Panc1 (cell line): ENCODE data around the gene TBX18. TPM values are rescaled to one million over a fixed set of nuclear protein-coding genes. Genes with fewer than 3 reads are reported as not detected.

Source experiments
- ATAC-seq: fragments of 200-7000 bp; cut with Tn5 transposase; 2 replicates; pipeline ENCODE4 v1.9.1; 2020; ENCODE audit warnings: mild to moderate bottlenecking, moderate library complexity
- BruUV-seq: library from RNA; stranded (reverse); fragments of 400-500 nt; replicated peaks from 2 replicates; lab custom pipeline; 2021; lab: Mats Ljungman, UMichigan
- CTCF ChIA-PET: fragments of 300-600 bp; sonication (Branson Sonifier 250); formaldehyde crosslinking; loops from one replicate; lab custom pipeline; 2022; ENCODE audit warnings: antibody characterized with exemption; lab: Charles Lee
- POLR2A ChIA-PET: fragments of 300-600 bp; sonication (Branson Sonifier 250); formaldehyde crosslinking; loops from one replicate; lab custom pipeline; 2022; ENCODE audit warnings: antibody characterized with exemption; lab: Charles Lee
- DNase-seq: peaks from one replicate; pipeline ENCODE4 v3.0.0-alpha.2; 2010; ENCODE audit warnings: low read depth, low spot score
- H3K27ac ChIP-seq: 2 replicates; pipeline ENCODE4 v1.5.1; 2011; ENCODE audit warnings: mild to moderate bottlenecking, low read length, inconsistent platforms
- H3K27me3 ChIP-seq: fragments of 200-500 bp; sonication (Bioruptor generic); 2 replicates; pipeline ENCODE4 v1.6.0; 2014; ENCODE audit warnings: low read length, inconsistent platforms; ENCODE audit not compliant: control insufficient read depth, insufficient read depth
- H3K36me3 ChIP-seq: fragments of 200-500 bp; sonication (Bioruptor generic); 2 replicates; pipeline ENCODE4 v1.5.1; 2014; ENCODE audit warnings: inconsistent platforms, mild to moderate bottlenecking, low read length, moderate library complexity; ENCODE audit not compliant: control insufficient read depth, insufficient read depth
- H3K4me1 ChIP-seq: 2 replicates; pipeline ENCODE4 v1.5.1; 2011; ENCODE audit warnings: inconsistent platforms, mild to moderate bottlenecking, low read length, moderate library complexity; ENCODE audit not compliant: control insufficient read depth, insufficient read depth
- H3K4me3 ChIP-seq, 2 experiments: 2 replicates each; pipeline ENCODE4 v1.5.1; 2011 to 2012; ENCODE audit warnings: low read depth in 2 of 2, low read length in 2 of 2, mild to moderate bottlenecking in 2 of 2, inconsistent platforms in 1 of 2, moderate library complexity in 1 of 2
- H3K9me3 ChIP-seq: fragments of 200-500 bp; sonication (Bioruptor generic); 2 replicates; pipeline ENCODE4 v1.5.1; 2014; ENCODE audit warnings: low read depth, mild to moderate bottlenecking, inconsistent platforms, low read length, moderate library complexity; ENCODE audit not compliant: control insufficient read depth, insufficient read depth
- CTCF ChIP-seq: fragments of 450-650 bp; IDR thresholded peaks from 2 replicates; pipeline ENCODE4 v1.5.1; 2017; ENCODE audit warnings: mild to moderate bottlenecking
- POLR2AphosphoS5 ChIP-seq: IDR thresholded peaks from 2 replicates; pipeline ENCODE4 v1.6.1; 2012; ENCODE audit warnings: mild to moderate bottlenecking, low read depth, low read length, moderate library complexity
- REST ChIP-seq, 2 experiments: IDR thresholded peaks; 2 replicates each; pipeline ENCODE4 v1.6.1; 2011 to 2012; ENCODE audit warnings: low read depth in 2 of 2, control low read depth in 1 of 2, low read length in 1 of 2, mild to moderate bottlenecking in 1 of 2, moderate library complexity in 1 of 2; ENCODE audit not compliant: insufficient read depth in 1 of 2
- SIN3A ChIP-seq: IDR thresholded peaks from 2 replicates; pipeline ENCODE4 v1.6.1; 2012; ENCODE audit warnings: low read depth, mild to moderate bottlenecking, low read length, moderate library complexity, borderline replicate concordance; ENCODE audit not compliant: insufficient read depth
- TCF7L2 ChIP-seq: IDR thresholded peaks from 2 replicates; pipeline ENCODE4 v1.6.1; 2011; ENCODE audit warnings: mild to moderate bottlenecking, low read depth, low read length, inconsistent platforms
- in situ Hi-C: cut with HindIII; loops from 2 replicates; pipeline ENCODE4 v1.10.0; 2016; ENCODE audit warnings: low sequenced_read_pairs, low pct_unique_long_range_greater_than_20kb
- intact Hi-C: fragments of 100-400 bp; cut with micrococcal nuclease; formaldehyde crosslinking; loops from one replicate; pipeline ENCODE4 v1.10.0; 2022; ENCODE audit not compliant: unreplicated experiment
- total RNA-seq: library from RNA; stranded (reverse); gene quantifications from one replicate; pipeline ENCODE4 v1.2.1, GENCODE V29; 2021; ENCODE audit not compliant: unreplicated experiment

The TBX18 gene
- total RNA-seq, 1 experiment from 2014 or later, result 10.1 TPM

DNA sequence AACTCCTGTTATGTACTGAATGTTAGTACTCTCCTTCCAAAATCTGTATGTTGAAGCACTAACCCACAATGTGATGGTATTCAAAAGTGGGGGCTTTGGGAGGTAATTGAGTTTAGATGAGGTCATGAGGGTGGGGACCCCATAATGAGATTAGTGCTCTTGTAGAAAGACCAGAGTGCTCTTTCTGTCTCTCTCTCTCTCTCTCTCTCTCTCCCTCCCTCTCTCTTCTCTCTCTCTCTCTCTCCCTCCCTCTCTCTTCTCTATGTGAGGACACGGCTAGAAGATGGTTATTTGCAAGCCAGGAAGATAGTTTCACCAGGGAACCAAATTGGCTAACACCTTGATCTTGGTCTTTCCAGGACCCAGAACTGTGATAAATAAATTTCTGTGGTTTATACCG lies 107.4 kb downstream of the TBX18 start:
- ATAC-seq, result no peak
- in situ Hi-C loops, result no loop called here
- H3K4me1 ChIP-seq, result no peaks in the 10 kb centered on the region
- DNase-seq, result no peak
- no peaks in the 10 kb centered on the region for H3K36me3 ChIP-seq
- TF ChIP-seq CTCF, result no peak
- ChIA-PET POLR2A (no interaction called here), CTCF (no interaction called here)
- intact Hi-C loops, result no loop called here
- H3K27me3 ChIP-seq, result no peaks in the 10 kb centered on the region
- no TSS peak for BruUV-seq
- H3K4me3 ChIP-seq, result no peak overlapping the region
- no peak overlapping the region for H3K27ac ChIP-seq
- no peaks in the 10 kb centered on the region for H3K9me3 ChIP-seq

DNA sequence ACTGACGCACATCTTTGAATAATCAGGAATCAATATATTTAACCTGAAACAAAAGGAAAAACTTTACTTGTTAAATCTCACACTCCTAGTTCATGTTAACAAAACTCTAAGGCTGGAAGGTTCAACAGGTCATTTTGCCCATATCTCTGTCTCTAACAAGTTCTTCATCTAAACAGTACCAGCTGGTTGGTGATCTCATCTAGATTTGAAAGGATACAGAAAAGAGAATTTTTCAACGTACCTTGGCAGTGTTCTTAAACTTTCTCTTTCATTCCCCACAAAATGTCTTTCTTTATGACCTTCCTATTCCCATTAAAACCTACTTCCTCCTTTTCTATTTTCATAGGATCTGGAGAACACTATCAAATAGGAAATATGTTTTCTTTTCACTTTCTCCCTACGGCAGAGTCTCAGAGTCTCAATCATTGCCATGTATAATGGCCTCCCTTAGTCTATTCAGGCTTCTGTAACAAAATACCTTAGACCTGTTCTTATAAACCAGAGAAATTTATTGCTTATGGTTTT lies 111.3 kb downstream of the TBX18 start:
- POLR2A ChIA-PET, result no interaction called here
- no peaks in the 10 kb centered on the region for H3K9me3 ChIP-seq
- ATAC-seq (no peak), DNase-seq (no peak)
- in situ Hi-C loops, result no loop called here
- no peak overlapping the region for H3K27ac ChIP-seq
- BruUV-seq, result no TSS peak
- no peaks in the 10 kb centered on the region for H3K27me3 ChIP-seq
- H3K4me1 ChIP-seq, result no peaks in the 10 kb centered on the region
- intact Hi-C loops, result no loop called here
- TF ChIP-seq REST (IDR thresholded peaks at IDR 0.05; ENCODE audit: insufficient read depth in 1 of 2, low read depth in 2 of 2, low read length in 1 of 2), result no peak
- TF ChIP-seq SIN3A, result no peak
- TF ChIP-seq POLR2AphosphoS5, result no peak
- no peak for TF ChIP-seq TCF7L2
- no peak for TF ChIP-seq CTCF
- CTCF ChIA-PET, result no interaction called here
- no peak overlapping the region for H3K4me3 ChIP-seq
- H3K36me3 ChIP-seq, result no peaks in the 10 kb centered on the region
